ENCODE data around the gene NBPF1. TPM values are rescaled to one million over a fixed set of nuclear protein-coding genes. Genes with fewer than 3 reads are reported as not detected.
"Not testable (repeated sequence)": the region's sequence is repeated elsewhere in the genome, so short reads cannot be mapped to it uniquely, and the experiment has no call there.

NBPF1 gene
- total and polyA plus RNA-seq, 12 donors = 2.8 to 15.2 (median 11.0) TPM

DNA sequence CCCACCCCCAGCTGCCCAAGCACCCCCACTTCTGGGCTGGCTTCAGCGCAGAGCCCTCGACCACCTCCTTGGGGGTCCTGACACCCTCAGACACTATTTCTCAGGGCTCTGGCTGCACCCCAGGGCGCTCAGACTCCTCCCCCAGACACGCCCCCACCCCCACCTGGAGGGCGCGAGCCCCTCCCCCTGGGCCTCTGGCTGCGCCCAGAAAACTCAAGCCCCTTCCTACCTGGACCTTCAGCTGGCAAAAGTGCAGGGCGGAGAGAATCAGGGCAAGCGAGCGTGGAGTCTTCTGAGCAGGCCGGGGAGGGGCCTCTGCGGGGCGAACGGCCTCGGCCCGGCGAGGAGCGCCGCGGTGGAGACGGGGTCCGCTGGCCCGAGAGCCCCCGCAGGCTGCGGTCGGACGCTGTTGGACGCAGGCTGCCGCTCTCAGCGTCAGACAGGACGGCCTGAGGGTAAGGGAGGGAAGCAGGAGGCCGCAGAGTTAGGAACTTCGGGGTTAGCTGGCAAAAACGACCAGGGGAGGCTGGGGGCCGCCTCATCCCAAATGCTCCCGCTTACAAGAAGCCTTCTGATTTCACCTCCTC lies 17.4 kb upstream of the NBPF1 start:
- 92 to 93% methylated on average over 36 of the region's 36 CpGs for WGBS, 2 donors
- Histone ChIP-seq H3K4me1 (no peaks in the 10 kb centered on the region), H3K27ac (no peak overlapping the region), H3K27me3 (no peaks in the 10 kb centered on the region), H3K9me3 (no peaks in the 10 kb centered on the region), H3K36me3 (peaks cover 4 to 97% (median 69%) of the 10 kb centered on the region in 9 donors), H3K4me3 (no peak overlapping the region)
- no peak for TF ChIP-seq CTCF (IDR thresholded peaks at IDR 0.05)
- peak in 1 of 8 donors; percentile 18 for ATAC-seq
- intact Hi-C loops (cut with DNase I) = no loop called here
- DNase-seq = no peak

DNA sequence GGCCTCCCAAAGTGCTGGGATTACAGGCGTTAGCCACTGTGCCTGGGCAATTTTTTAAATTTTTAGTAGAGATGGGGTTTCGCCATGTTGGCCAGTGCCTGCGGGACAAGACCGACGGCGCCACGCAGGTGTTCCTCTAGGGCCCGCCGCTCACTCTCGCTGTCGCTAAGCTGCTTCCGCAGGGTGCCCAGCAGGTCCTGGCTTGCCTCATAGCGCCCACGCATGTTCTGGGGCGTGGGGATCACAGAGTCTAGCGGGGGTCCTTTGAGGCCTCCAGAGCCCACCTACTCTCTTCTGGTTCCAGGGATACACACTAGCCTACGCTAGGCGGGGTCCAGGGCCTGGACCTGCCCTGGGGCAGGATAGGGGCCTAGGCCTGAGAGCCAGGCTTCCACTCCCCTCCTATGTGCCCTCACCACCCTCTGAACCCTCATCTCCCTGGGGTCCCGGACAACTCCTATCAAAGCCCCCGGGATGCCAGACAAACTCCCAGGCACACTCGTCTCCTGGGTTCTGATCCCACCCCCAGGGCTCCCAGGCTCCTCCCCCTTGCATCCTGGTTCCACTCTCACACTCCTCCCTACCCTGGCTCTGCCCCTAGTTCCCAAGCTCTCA lies 16.7 kb upstream of the NBPF1 start:
- intact Hi-C loops (cut with DNase I); H3K4me1 ChIP-seq; DNase-seq; H3K4me3 ChIP-seq; H3K27me3 ChIP-seq; H3K27ac ChIP-seq; H3K9me3 ChIP-seq: not testable (repeated sequence)
- H3K36me3 ChIP-seq = peaks cover 8 to 98% (median 74%) of the 10 kb centered on the region in 9 donors
- WGBS, 2 donors = 96% methylated on average over 21 of the region's 21 CpGs
- peak in 1 of 8 donors; percentile 11 for ATAC-seq

DNA sequence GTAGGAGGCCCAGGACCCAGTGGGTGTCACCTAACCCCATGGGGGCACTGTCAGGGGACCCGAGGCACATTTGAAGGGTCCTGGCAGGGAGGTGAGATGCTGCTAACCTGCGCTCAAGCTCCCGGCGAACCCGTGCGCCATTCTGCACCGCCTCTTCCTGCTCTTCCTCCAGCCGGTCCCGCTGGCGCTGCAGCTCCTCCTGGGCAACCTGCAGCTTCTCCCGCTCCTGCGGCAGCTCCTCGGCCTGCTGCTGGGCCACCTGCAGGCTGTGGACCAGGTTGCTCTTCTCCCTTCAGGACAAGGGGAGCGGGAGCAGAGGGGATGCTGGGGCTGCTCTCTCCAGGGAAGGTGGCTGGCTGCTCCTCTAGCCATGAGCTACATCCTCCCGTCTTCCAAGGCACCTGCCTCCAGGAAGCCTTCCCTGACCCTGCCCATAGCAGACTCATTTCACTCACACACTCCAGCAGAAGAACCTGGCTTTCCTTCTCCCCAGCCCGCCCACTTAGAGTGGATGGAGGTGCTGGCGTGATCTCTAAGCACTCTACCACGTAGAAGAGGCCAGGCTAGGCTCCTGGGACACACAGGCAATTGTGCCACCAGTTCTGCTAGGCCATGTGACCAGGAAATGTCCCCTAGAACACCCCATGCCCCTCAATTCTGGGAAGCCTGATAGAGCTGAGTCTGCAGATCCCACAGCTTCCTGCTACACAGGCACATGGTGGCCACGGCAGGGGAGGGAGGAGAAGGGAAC lies 15.2 kb upstream of the NBPF1 start:
- Histone ChIP-seq H3K4me1 (no peaks in the 10 kb centered on the region), H3K9me3 (no peaks in the 10 kb centered on the region), H3K27me3 (no peaks in the 10 kb centered on the region), H3K36me3 (peaks cover 14 to 99% (median 80%) of the 10 kb centered on the region in 9 donors), H3K4me3 (no peak overlapping the region), H3K27ac (no peak overlapping the region)
- WGBS, 2 donors = 91 to 93% methylated on average over 19 of the region's 19 CpGs
- no peak for DNase-seq
- intact Hi-C loops (cut with DNase I) = no loop called here
- no peak for ATAC-seq
- TF ChIP-seq CTCF (IDR thresholded peaks at IDR 0.05) = no peak

- H3K4me3 ChIP-seq; H3K4me1 ChIP-seq; intact Hi-C loops (cut with DNase I); H3K9me3 ChIP-seq; H3K27me3 ChIP-seq; DNase-seq; H3K27ac ChIP-seq: not testable (repeated sequence)
- ATAC-seq = peak in 4 of 8 donors; percentile 2 to 28 (median 7)
- peaks cover 14 to 99% (median 78%) of the 10 kb centered on the region in 9 donors for H3K36me3 ChIP-seq
- 83 to 84% methylated on average over 15 of the region's 15 CpGs for WGBS, 2 donors
Observed at GRCh38 chr1:16626409-16626983, 13.1 kb upstream of the NBPF1 start.

Data from heart right ventricle (tissue), 16 donors.